ENCODE results near the gene NAPA.
A peak's percentile ranks its signal among the peaks of the same experiment; 100 is the strongest.
"Not testable (repeated sequence)": the region's sequence is repeated elsewhere in the genome, so short reads cannot be mapped to it uniquely, and the experiment has no call there.

The NAPA gene

DNA sequence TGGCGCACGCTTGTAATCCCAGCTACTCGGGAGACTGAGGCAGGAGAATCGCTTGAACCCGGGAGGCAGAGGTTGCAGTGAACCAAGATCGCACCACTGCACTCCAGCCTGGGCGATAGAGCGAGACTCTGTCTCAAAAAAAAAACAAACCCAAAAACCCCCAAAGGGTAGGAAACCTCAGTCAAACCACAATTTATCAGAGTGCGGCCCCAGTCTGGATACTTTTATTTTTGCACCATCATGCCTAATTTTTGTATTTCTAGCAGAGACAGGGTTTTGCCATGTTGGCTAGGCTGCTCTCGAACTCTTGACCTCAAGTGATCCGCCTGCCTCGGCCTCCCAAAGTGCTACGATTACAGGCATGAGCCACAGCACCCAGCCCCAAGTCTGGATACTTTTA is 28.6 kb downstream of the NAPA start:
- not testable (repeated sequence) for DNase-seq (ENCODE audit: low read depth)

DNA sequence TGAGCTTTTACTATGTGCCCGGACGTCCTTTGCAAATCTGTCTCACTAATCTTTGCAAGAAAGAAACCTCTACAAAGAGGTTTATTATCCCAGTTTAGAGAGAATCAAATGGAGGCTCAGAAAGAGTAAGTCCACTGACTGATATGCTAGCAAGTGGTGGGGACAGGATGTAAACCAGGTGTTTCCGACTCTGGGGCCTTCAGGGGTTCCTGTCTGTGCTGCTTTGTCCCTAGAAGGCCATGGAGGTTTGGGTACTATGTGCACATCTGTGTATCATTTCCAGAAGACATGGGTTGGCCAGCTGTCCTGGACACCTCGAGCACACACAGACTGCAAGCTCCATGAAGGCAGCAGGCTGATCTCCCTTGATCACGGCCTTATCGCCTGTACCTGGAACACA is 29.7 kb downstream of the NAPA start:
- no peak for DNase-seq (ENCODE audit: low read depth)

DNA sequence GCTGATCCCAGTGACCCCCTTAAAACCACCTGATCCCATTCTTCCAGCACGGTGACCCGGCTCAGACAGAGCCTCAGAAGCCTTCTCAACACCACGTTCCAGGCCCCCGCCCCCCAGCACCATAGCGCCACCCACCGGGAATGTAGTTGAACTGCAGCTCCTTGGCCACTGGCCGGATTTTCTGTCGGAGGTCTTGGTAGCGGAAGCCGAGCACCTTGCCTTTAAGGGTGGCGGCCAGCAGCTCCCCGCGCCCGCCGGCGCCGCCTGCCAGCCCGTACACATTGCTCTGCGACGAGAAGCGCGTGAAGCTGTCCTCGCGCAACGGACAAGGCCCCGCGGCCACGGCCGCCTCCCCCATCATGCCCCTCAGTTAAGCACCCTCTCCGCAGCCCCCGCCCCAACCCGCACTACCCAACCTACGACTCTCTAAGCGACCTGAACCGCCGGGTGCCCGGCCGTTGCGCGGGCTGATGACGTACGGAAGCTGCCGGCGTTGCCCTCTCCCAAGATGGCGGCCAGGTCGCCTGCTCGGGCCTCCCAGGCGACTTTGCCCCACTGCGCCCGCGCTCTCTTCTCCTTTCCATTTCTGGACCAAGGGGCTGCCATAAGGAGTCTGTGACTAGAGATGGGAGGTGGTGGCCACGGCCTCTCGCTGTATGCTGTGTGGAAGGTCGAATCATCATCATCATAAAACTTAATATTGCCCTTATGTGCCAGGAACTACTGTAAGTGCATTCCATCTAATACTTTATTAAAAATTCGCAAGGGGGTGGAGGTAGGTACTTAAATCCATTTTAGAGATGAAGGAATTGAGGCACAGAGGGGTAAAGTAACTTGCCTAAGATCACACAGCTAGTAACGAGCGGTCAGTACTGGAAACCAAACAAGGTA is 30.8 kb downstream of the NAPA start, which contains the start of gene KPTN:
TSS of gene KPTN (minus strand) at position 420 of the 891 bp plus-strand sequence. CDS start at position 361, 59 bp downstream.
- peak; percentile 91 for DNase-seq (ENCODE audit: low read depth)

DNA sequence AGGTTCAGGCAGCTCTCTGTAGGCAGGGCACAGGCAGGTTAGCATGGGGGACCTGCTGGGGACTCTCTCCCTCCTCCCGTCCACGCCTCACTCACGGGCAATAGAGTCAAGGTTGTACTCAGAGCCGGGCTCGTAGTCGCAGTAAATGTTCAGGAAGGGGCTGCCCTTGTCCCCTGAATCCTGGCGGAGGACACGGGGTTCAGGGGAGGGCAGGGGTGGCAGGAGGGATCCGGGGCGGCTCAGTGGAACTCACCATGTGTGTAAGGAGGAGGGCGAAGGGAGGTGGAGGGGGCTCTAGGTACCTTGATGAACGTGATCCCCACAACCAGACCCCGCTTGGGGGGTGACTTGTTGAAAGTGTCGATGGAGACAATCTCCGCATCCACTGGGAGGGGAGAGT is 31.7 kb downstream of the NAPA start:
- no peak for DNase-seq (ENCODE audit: low read depth)

DNA sequence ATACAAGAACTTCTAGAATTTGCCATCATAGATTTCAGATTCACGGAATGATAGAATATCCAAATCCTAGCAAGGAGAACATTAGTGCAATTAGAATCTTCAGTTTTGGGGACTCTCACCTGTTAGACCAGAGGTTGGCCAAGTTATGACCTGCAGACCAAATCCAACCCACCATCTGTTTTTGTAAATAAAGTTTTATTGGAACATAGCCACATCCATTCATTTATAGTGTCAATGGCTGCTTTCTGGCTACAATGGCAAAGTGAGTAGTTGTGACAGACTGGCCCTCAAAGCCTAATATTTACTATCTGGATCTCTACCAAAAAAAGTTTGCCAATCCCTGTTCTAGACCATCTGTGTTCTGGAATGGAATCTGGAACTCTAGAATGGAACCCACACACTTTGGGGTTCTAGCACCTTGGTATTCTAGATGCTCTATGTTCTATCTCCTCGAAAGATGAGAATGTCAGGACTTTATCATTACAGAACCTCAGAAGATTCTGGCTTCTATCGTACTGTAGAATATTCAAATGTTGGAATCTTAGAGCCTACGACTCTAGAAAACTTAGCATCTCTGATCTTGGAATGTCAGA is 33.3 kb downstream of the NAPA start:
- no peak for DNase-seq (ENCODE audit: low read depth)

DNA sequence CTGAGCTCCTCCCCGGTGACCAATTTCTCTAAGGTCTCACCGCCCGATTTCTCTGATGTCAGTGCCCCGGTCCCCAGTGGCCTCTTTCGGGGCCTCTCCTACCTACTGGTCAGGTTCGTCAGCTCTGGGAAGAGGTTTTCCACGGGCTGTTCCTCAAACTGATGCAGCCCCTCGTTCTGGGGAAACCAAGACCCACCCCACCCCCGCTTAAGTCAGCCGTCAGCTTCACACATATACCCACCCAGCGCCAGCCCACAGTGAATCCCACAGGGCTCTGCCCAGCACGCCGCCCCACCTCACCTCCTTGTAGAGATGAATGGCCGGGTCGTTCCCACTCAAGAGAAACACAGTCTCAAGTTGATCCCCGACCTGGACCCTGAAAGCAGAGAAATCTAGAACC is 34.2 kb downstream of the NAPA start:
- no peak for DNase-seq (ENCODE audit: low read depth)

DNA sequence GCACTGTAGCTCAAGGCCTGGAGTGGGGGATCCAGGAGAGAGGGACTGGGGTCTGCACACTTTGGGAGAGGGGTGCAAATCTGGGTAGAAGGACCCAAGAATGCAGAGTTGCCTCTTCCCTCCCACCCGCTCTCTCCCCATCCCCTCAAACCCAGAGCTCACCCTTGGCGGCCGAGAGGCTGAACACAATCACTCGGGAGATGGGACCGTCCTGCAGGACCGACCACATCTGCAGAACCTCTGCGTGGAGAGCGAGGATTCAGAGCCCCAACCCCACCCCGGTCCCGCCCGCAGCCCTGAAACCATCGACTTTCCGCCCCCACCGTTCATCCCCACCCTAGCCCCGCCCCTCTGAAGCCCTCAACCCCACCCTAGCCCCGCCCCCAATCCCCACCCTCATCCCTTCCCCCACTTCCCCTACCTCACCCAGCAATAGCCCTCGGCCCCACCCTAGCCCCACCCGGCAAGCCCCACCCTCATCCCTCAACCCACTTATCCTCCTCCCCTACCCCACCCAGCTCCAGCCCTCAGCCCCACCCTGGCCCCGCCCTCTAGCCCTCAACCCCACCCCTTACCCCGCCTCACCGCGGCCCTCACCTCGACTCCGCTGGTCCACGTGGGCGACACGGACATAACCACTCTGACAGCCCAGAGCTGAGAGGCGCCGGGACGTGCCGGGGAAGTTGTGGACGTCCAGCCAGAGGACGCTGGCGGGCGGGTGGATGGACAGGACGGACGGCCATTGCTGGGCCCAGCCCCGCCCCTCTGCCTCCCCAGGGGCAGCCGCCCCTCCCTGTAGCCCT is 35.0 kb downstream of the NAPA start:
- DNase-seq (ENCODE audit: low read depth): peak; percentile 11

DNA sequence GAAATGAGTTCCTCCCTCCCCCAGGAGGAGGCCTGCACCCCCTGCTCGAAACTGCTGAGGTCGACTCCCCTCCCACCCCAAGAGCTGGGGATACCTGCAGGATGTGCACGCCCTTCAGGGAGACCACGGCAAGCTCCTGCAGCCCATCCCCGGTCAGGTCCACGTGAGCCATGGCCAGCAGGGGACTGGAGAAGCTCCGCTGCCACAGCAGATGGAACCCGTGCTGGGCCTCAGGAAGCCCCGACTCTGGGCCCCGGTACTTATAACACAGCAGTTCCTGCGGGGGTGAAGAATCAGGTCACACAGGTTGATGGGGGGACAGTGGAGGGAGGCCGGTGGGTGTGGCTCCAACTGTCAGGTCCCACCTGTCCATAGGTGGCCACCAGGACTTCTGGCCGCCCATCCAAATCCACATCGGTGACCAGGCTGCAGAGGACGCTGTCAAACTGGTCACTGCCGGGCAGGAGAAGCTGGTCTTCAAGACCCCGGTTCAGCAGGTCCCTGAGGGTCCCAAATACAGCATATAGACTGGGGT is 38.4 kb downstream of the NAPA start:
- DNase-seq (ENCODE audit: low read depth): no peak

DNA sequence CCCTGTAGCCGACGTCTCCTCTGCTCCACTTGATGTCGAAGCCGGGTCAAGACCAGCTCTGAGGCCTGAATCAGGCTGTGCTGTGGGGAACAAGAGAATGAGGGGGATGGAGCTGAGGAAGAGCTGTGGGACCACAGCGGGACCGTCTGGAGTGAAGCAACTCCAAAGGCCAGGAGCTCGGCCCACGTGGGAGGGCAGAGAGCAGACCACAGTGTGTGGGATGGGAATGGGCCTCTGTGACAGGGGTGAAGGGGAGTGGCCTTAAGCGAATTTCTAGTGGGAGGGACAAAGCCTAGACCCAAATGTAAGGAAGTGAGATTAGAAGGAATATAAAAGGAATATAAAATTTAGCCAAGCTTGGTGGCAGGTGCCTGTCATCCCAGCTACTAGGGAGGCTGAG is 39.4 kb downstream of the NAPA start:
- DNase-seq (ENCODE audit: low read depth): no peak

DNA sequence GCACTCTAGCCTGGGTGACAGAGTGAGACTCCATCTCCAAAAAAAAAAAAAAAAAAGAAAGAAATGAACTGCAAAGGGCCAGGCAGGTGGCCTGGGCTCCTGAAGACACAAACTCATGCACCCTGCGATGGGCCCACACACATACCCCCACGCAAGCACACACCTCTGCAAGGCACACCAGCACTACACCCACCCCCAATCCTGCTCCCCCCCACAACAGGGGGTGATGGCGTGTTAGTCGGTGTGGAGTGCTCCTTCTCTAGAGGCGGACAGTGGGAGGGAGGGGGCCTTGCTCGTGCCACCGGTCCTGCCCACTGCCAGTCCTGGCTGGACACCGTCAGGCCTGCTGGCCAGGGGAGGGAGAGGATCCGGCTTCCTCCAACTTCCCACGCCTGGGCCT is 41.5 kb downstream of the NAPA start:
- DNase-seq (ENCODE audit: low read depth): no peak

DNA sequence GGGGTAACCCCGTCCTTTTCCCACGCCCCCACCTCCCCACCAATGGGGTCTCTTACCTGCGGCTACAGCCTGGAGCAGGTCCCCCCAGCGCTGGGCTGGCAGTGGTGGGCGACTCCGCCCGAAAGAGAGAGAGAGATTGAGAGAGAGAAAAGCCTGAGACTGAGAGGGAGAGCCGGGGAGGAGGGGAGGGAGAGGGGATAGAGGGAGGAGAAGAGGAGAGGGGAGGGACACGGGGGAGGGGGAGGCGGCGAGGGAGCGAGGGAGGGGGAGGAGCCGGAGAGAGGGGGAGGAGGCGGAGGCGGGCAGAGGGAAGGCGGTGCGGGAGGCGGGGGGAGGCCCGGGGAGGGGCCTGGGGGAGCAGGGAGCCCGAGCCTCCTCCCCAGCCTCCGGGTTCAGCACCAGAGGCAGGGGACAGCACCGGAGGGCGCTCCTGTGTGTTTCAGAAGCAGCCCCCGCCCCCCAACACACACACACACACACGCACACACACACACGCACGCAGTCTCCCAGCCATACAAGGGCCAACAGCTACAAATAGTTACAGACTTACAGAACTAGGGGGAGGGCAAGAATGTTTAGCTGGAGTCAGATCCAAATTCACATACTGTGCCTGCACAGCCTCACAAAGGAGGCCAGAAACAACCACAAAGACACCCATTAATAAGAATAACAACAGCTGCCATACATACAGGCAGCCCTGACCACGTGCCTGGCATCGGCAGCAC is 43.0 kb downstream of the NAPA start, which contains the start of gene SLC8A2:
TSS of gene SLC8A2 (minus strand) at position 161 of the 725 bp plus-strand sequence. CDS start 5,490 bp downstream, outside the sequence.
- DNase-seq (ENCODE audit: low read depth): peak; percentile 64

DNA sequence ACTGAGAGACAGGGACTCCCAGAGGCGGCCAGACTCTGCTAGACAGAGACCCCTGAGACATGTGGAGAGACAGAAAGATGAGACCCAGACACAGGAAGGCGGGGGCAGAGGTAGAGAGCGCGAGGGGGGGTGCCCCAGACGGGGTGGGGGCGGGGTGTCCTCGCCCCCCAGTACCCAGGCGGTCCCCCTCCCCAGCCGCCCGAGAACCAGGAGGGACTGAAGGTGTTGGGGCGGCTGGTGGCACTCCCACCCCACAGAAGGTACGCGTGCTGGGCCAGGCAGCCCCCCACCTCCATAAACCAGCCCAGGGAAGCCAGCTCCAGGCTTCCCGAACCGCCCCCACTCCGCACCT is 43.5 kb downstream of the NAPA start:
- no peak for DNase-seq (ENCODE audit: low read depth)

DNA sequence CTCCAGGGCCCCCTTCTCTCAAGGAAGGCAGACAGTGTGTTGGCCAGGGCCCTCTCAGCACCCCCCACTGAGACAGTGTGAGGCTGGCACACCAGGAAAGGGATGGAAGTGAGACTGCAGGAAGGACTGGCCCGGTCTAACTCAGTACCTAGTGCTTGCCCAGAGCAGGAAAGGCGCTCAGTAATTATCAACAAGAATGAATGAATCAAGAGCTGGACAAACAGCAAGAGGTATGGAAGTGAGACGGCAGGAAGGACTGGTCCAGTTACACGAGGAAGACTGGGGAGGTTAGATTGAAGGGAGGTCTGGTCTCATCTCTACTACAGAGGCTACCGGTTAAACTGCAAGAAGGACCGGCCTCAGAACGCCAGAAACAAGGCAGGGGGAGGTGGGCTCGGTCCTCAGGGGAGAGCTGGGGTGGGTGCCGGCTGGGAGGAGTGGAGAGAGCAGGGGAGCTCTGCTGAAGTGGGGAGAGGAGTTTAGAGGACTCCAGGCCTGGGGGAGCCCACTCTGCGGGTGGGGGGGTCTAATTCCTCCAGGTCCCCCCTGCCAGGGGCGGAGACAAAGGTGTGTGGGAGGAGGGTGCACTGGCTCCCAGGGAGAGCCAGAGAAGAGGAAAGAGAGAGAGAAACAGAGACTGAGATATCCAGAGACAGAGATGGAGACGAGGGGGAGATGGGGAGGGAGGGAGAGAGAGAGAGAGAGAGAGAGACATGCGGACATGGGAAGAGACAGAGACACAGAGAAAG is 44.2 kb downstream of the NAPA start:
- no peak for DNase-seq (ENCODE audit: low read depth)

DNA sequence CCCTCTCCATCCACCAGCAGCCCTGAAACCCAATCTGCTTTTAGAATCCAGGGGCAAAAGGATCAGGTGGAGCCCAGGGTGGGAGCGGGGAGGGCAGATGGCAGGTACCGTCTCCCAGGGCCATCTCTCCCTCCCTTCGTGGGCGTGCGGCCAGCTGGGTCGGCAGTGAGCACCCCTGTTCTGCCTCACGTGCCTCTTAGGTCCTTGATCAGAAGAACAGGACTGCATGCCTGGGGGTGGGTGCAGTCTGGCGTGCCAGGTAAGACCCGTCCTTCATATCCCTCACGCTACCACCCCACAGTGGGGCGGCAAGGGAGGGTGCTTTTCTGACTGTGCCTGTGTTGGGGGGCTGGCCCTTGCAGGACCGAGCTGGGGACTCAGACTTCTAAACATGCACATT is 45.1 kb downstream of the NAPA start:
- DNase-seq (ENCODE audit: low read depth): no peak

DNA sequence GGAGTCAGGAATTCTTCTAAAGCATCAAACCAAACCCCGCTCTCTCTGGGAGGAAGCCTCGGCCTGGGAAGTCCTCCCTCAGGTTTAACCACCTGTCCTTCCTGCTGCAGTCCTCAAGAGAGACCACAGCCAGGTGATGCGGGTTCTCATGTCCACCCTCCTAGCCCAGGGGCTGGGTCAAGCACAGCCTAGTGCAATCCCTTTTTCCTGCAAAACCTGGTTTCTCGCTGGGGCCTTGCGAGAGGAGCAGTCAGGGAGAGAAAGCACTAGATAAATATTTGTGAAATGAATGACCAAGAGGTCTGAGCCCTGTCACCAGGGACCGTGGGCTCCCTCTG is 45.5 kb downstream of the NAPA start:
- DNase-seq (ENCODE audit: low read depth): no peak

DNA sequence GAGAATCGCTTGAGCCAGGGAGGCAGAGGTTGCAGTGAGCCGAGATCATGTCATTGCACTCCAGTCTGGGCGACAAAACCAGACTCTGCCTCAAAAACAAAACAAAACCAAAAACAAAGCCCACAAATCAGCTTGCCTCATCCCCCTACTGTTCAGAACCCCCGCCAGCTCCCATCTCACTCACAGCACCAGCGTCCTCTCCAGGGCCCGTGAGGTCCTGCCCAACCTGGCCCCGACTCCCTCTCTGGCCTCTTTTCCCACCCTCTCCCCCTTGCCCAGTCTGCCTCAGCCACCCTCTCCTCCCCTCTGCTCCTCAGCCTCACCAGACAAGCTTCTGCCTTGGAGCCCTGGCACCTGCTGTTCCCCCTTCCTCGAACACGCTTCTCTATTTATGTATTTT is 46.9 kb downstream of the NAPA start:
- DNase-seq (ENCODE audit: low read depth): no peak

DNA sequence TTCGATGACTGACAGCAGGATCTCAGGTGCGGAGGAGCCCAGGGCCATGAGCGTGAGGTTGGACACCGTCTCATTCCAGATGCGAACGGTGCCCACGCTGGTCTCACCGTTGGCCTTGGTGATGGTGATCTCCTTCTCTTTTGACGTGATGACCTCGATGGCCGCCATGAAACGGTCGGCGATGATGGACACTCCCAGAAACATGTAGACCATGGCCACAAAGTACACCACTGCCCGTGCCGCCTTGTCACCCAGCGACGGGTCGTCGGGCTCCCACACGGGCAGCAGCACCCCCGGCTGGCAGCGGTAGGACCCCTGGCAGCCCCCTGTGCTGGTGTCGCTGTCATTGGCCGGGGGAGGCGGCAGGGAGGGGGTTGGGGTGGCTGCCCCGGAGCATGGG is 48.9 kb downstream of the NAPA start:
- no peak for DNase-seq (ENCODE audit: low read depth)

DNA sequence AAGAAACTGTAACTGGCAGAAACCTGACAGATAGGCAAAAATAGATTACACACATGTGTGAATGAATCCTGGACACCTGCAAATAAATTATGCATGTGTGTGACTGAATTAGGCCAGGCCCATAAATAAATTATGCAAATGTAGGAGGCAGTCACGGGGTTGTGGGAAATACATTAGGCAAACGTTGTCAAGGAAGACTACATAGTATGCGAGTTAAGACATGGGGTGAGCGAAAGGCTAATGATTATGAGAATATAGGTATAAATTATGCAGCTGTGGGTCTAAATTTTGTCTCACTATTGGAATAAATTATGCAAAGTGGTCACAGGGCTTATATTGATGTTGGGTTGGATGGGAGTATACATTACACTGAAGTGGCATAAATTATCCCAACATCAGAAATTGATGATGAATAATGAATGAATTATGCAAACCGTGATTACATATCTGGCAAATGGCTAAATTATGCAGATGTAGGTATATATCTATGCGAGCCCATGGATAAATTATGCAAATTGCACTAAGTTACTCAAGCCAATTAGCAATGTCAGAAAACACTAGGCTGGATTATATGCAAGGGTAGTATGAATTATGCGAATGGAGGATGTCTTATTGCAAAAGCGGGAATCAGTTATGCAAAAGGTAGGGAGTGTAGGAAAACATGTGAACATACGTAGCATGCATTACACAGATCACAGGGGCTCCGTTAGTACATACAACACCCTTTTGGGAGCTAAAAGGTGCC is 50.0 kb downstream of the NAPA start:
- DNase-seq (ENCODE audit: low read depth): no peak

DNA sequence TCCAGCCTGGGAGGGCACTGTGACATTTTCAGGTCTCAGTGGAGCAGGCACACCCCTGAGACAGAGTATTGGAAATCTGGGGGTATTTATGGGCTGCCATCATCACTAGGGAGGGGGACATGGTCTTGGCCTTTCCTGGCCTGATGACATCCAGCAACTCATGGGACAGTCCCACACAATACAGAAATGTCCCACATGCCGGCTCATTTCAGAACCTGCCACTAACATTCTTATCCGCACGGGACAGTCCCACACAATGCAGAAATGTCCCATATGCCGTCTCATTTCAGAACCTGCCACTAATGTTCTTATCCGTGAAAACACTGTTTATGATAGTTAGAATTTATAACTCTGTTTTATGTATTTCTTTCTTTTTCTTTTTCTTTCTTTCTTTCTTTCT is 53.0 kb downstream of the NAPA start:
- DNase-seq (ENCODE audit: low read depth): no peak

DNA sequence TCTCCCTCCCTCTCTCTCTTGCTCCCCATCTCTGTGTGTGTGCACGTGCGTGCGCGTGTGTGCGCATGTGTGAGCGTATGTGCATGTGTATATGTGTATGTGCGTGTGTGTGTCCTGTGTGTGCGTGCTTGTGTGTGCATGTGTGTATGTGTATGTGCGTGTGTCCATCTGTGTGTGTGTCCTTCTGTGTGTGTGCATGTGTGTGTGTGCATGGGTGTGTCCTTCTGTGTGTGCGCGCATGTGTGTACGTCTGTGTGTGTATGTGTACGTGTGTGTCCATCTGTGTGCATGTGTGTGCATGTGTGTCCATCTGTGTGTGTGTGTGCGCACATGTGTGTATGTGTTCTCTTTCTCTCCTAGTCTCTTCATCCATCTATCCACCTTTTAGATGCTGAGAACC is 55.4 kb downstream of the NAPA start:
- DNase-seq (ENCODE audit: low read depth): no peak

DNA sequence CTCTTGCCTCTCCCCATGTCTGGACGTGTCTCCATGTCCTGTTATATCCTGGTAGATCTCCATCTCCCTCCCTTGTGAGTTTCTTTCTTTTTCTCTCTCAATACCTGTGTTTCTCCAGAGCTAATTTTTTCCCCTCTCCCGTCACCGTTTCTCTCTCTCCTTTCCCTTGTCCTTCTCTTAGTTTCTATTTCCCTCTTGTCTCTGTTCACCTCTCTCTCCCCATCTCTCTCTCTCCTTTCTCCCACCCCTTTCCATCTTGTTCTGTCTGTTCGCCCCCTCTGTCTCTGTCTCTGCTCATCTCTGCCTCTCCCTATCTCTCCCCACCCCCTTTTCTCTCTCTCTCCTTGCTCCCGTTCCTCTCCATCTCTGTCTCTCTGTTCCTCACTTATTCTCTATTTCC is 56.2 kb downstream of the NAPA start:
- DNase-seq (ENCODE audit: low read depth): no peak

Measured in ELR (cell line).